IMR-90 (cell line): Measurements from ENCODE around the gene SNRK. TPM values are rescaled to one million over a fixed set of nuclear protein-coding genes. Genes with fewer than 3 reads are reported as not detected.

Experiments
- ATAC-seq: fragments of 200-7000 bp; cut with Tn5 transposase; 2 replicates; pipeline ENCODE4 v1.9.1; 2020; ENCODE audit warnings: low read depth, mild to moderate bottlenecking, moderate library complexity
- BruUV-seq: library from RNA; stranded (reverse); fragments of 400-500 nt; replicated peaks from 2 replicates; lab custom pipeline; 2021; lab: Mats Ljungman, UMichigan
- CTCF ChIA-PET: fragments of 300-600 bp; formaldehyde crosslinking; extraction: SDS; loops from one replicate; lab custom pipeline; 2021; ENCODE audit warnings: antibody characterized with exemption; lab: Yijun Ruan, JAX
- POLR2A ChIA-PET: fragments of 300-600 bp; sonication (Branson Sonifier 250); formaldehyde crosslinking; loops from one replicate; lab custom pipeline; 2022; ENCODE audit warnings: antibody characterized with exemption; ENCODE audit not compliant: unreplicated experiment; lab: Charles Lee
- DNase-seq: peaks from one replicate; pipeline ENCODE4 v3.0.0; 2013
- H2AFZ ChIP-seq: replicated peaks from 2 replicates; pipeline ENCODE3; 2013; ENCODE audit warnings: low read length, mild to moderate bottlenecking; ENCODE audit not compliant: poor library complexity
- H2AK5ac ChIP-seq: 2 replicates; pipeline ENCODE4 v1.6.1; 2013; ENCODE audit warnings: low read depth, low read length, inconsistent platforms
- H2AK9ac ChIP-seq: replicated peaks from 2 replicates; pipeline ENCODE3; 2013; ENCODE audit warnings: mild to moderate bottlenecking, low read depth, low read length, moderate library complexity; ENCODE audit not compliant: poor library complexity
- H2BK120ac ChIP-seq: 2 replicates; pipeline ENCODE4 v1.6.1; 2013; ENCODE audit warnings: low read depth, low read length, inconsistent platforms
- H2BK15ac ChIP-seq: 3 replicates; pipeline ENCODE4 v1.6.1; 2013; ENCODE audit warnings: low read depth, low read length, inconsistent platforms
- H2BK20ac ChIP-seq: 2 replicates; pipeline ENCODE4 v1.6.1; 2013; ENCODE audit warnings: low read depth, mild to moderate bottlenecking, inconsistent platforms, low read length, moderate library complexity
- H2BK5ac ChIP-seq: 2 replicates; pipeline ENCODE4 v1.6.1; 2013; ENCODE audit warnings: mild to moderate bottlenecking, low read depth, low read length, inconsistent platforms; ENCODE audit not compliant: poor library complexity, severe bottlenecking
- H3K14ac ChIP-seq: replicated peaks from 2 replicates; pipeline ENCODE4 v1.6.1; 2013; ENCODE audit warnings: low read depth, low read length, inconsistent platforms
- H3K18ac ChIP-seq: 2 replicates; pipeline ENCODE4 v1.6.1; 2013; ENCODE audit warnings: low read depth, low read length, control low read depth
- H3K23ac ChIP-seq: 2 replicates; pipeline ENCODE4 v1.6.1; 2013; ENCODE audit warnings: low read depth, low read length, inconsistent platforms
- H3K27ac ChIP-seq: 2 replicates; pipeline ENCODE4 v1.5.1; 2013; ENCODE audit warnings: mild to moderate bottlenecking, control low read depth, low read length; ENCODE audit not compliant: insufficient read depth
- H3K27me3 ChIP-seq: 2 replicates; pipeline ENCODE4 v1.6.1; 2013; ENCODE audit warnings: low read length; ENCODE audit not compliant: control insufficient read depth, insufficient read depth
- H3K36me3 ChIP-seq: 2 replicates; pipeline ENCODE4 v1.6.1; 2013; ENCODE audit warnings: low read length, mixed read lengths; ENCODE audit not compliant: control insufficient read depth, insufficient read depth
- H3K4ac ChIP-seq: 2 replicates; pipeline ENCODE4 v1.6.1; 2013; ENCODE audit warnings: low read depth, low read length, inconsistent platforms
- H3K4me1 ChIP-seq: 2 replicates; pipeline ENCODE4 v1.6.1; 2013; ENCODE audit warnings: low read length, mixed read lengths; ENCODE audit not compliant: control insufficient read depth, insufficient read depth
- H3K4me2 ChIP-seq: 2 replicates; pipeline ENCODE4 v1.6.1; 2013; ENCODE audit warnings: low read depth, mild to moderate bottlenecking, control low read depth, low read length, moderate library complexity
- H3K4me3 ChIP-seq: 2 replicates; pipeline ENCODE4 v1.5.1; 2013; ENCODE audit warnings: low read depth, mild to moderate bottlenecking, control low read depth, low read length, moderate library complexity; ENCODE audit not compliant: insufficient read depth
- H3K56ac ChIP-seq: 2 replicates; pipeline ENCODE4 v1.6.1; 2013; ENCODE audit warnings: low read length, inconsistent platforms; ENCODE audit not compliant: insufficient read depth; ENCODE audit errors: extremely low read depth
- H3K79me1 ChIP-seq, 2 experiments: 2 replicates each; pipeline ENCODE4 v1.6.1; 2013; ENCODE audit warnings: low read length in 2 of 2, inconsistent platforms in 1 of 2, low read depth in 1 of 2
- H3K9ac ChIP-seq: 2 replicates; pipeline ENCODE4 v1.6.1; 2013; ENCODE audit warnings: low read depth, low read length, control low read depth
- H3K9me1 ChIP-seq: 2 replicates; pipeline ENCODE4 v1.6.1; 2013; ENCODE audit warnings: low read length, inconsistent platforms; ENCODE audit not compliant: insufficient read depth
- H3K9me3 ChIP-seq: 2 replicates; pipeline ENCODE4 v1.6.1; 2013; ENCODE audit warnings: low read length; ENCODE audit not compliant: control insufficient read depth, insufficient read depth
- H4K20me1 ChIP-seq: 2 replicates; pipeline ENCODE4 v1.6.1; 2013; ENCODE audit warnings: low read length, inconsistent platforms; ENCODE audit not compliant: insufficient read depth
- H4K5ac ChIP-seq: 2 replicates; pipeline ENCODE4 v1.6.1; 2013; ENCODE audit warnings: mild to moderate bottlenecking, low read depth, low read length, control low read depth
- H4K8ac ChIP-seq, 2 experiments: 2 replicates each; pipeline ENCODE4 v1.6.1; 2013; ENCODE audit warnings: low read depth in 2 of 2, low read length in 2 of 2, control low read depth in 1 of 2, inconsistent platforms in 1 of 2
- H4K91ac ChIP-seq: 2 replicates; pipeline ENCODE4 v1.6.1; 2013; ENCODE audit warnings: low read depth, low read length, inconsistent platforms; ENCODE audit not compliant: insufficient read depth
- BHLHE40 ChIP-seq: fragments of 150-350 bp; IDR thresholded peaks from 2 replicates; pipeline ENCODE4 v1.6.1; 2016; ENCODE audit warnings: mild to moderate bottlenecking, low read depth, low read length
- CEBPB ChIP-seq: IDR thresholded peaks from 2 replicates; pipeline ENCODE4 v1.6.1; 2012; ENCODE audit warnings: low read depth, low read length, improper control_type of control experiment
- CHD1 ChIP-seq: IDR thresholded peaks from 2 replicates; pipeline ENCODE4 v1.6.1; 2012; ENCODE audit warnings: low read depth, low read length, improper control_type of control experiment
- FOS ChIP-seq: fragments of 150-350 bp; IDR thresholded peaks from 2 replicates; pipeline ENCODE4 v1.6.1; 2016; ENCODE audit warnings: low read depth, low read length
- MAFK ChIP-seq: IDR thresholded peaks from 2 replicates; pipeline ENCODE4 v1.6.1; 2012; ENCODE audit warnings: low read depth, low read length, improper control_type of control experiment
- MAZ ChIP-seq: IDR thresholded peaks from 2 replicates; pipeline ENCODE4 v1.6.1; 2012; ENCODE audit warnings: low read depth, mild to moderate bottlenecking, low read length, improper control_type of control experiment, moderate library complexity, borderline replicate concordance
- MXI1 ChIP-seq: IDR thresholded peaks from 2 replicates; pipeline ENCODE4 v1.6.1; 2012; ENCODE audit warnings: low read depth, mild to moderate bottlenecking, low read length, moderate library complexity, borderline replicate concordance
- NFE2L2 ChIP-seq: fragments of 150-350 bp; IDR thresholded peaks from 2 replicates; pipeline ENCODE4 v1.6.1; 2016; ENCODE audit warnings: low read depth, mild to moderate bottlenecking, low read length
- POLR2A ChIP-seq: IDR thresholded peaks from 2 replicates; pipeline ENCODE4 v1.6.1; 2012; ENCODE audit warnings: mild to moderate bottlenecking, low read depth, low read length
- RAD21 ChIP-seq: IDR thresholded peaks from 2 replicates; pipeline ENCODE4 v1.6.1; 2012; ENCODE audit warnings: low read length, improper control_type of control experiment
- RCOR1 ChIP-seq: IDR thresholded peaks from 2 replicates; pipeline ENCODE4 v1.6.1; 2012; ENCODE audit warnings: mild to moderate bottlenecking, low read length, improper control_type of control experiment; ENCODE audit not compliant: insufficient replicate concordance
- RFX5 ChIP-seq: IDR thresholded peaks from 2 replicates; pipeline ENCODE4 v1.8.0; 2012; ENCODE audit warnings: low read depth, mild to moderate bottlenecking, low read length, moderate library complexity
- SMC3 ChIP-seq: fragments of 150-350 bp; IDR thresholded peaks from 2 replicates; pipeline ENCODE4 v1.6.1; 2016; ENCODE audit warnings: low read depth, mild to moderate bottlenecking, antibody characterized with exemption, low read length, moderate library complexity
- WGBS, 2 experiments: methylation state at CpG; one replicate each; pipeline versions ENCODE4 v1.1.5 to v1.1.7; 2013; ENCODE audit warnings: missing lambda C conversion rate in 2 of 2; ENCODE audit not compliant: insufficient read length in 1 of 2; ENCODE audit errors: extremely low coverage in 2 of 2; 5-methylcytosine and 5-hydroxymethylcytosine counted together
- dilution Hi-C: fragments of 300-500 bp; cut with HindIII; formaldehyde crosslinking; loops from one replicate; pipeline ENCODE4 v1.14.3; 2018; ENCODE audit warnings: low sequenced_read_pairs; ENCODE audit not compliant: unreplicated experiment
- in situ Hi-C: fragments of 300-500 bp; cut with MboI; formaldehyde crosslinking; loops from 3 replicates; pipeline ENCODE4 v1.14.3; 2019; ENCODE audit warnings: low sequenced_read_pairs, inconsistent platforms, mixed read lengths
- intact Hi-C: fragments of 100-400 bp; cut with micrococcal nuclease; formaldehyde crosslinking; loops from 2 replicates; pipeline ENCODE4 v1.10.0; 2022
- polyA plus RNA-seq, 3 experiments: library from polyadenylated mRNA; depleted of rRNA; stranded (reverse); fragments of >200 nt; gene quantifications; 2 replicates each; pipeline ENCODE4 v1.2.3, GENCODE V29; 2012; ENCODE audit warnings: low replicate concordance in 1 of 3
- total RNA-seq: library from RNA; depleted of rRNA; stranded (reverse); fragments of >200 nt; gene quantifications from 2 replicates; pipeline ENCODE4 v1.2.3, GENCODE V29; 2012
- TF ChIP-seq, protein P1 (sequence below): conservative IDR thresholded peaks from 2 replicates; pipeline ENCODE4 v1.5.1; 2012; ENCODE audit warnings: mild to moderate bottlenecking, low read depth, low read length, improper control_type of control experiment
- TF ChIP-seq, protein P2 (sequence below): fragments of 150-350 bp; IDR thresholded peaks from 2 replicates; pipeline ENCODE4 v1.6.1; 2016; ENCODE audit warnings: low read depth, mild to moderate bottlenecking, low read length, moderate library complexity, borderline replicate concordance
- TF ChIP-seq, protein P3 (sequence below): fragments of 150-350 bp; IDR thresholded peaks from 2 replicates; pipeline ENCODE4 v1.6.1; 2017; ENCODE audit warnings: mild to moderate bottlenecking, antibody characterized with exemption, low read length, low read depth

Gene SNRK
- total and polyA plus RNA-seq, 2 of the 4 experiments (the other 2 are of a cell fraction), result 4.7 to 23.1 TPM

DNA sequence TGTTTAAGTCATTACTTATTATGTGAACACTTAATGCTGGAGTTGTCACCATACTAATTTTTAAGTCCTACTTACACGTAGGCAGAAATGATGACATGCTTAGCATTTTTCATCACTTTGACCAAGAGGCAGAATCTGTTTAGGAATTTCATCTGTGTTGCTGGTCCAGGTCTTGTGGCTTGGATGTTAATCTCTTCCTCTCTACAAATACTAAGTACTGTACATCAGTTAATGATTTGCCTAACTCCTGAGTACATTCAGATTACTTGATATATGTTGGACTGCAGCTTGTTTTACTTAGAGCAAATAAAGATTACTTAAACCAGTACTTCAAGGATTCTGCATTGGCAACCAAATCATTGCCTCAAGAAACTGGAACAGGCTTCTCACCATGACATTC, 8.6 kb downstream of the SNRK start:
- Histone ChIP-seq H3K36me3 (peaks cover 5% of the 10 kb centered on the region; the same call in 1 of the 2 replicates), H3K18ac (no peak overlapping the region), H3K4ac (no peak overlapping the region), H3K9me3 (no peaks in the 10 kb centered on the region), H3K79me1 (peaks cover 29 to 67% of the 10 kb centered on the region in 2 experiments; a peak in 3 of 4 replicates), H4K91ac (no peak overlapping the region), H2AK9ac (no peak overlapping the region), H3K27ac (no peak overlapping the region), H3K56ac (no peak overlapping the region), H2BK15ac (no peak overlapping the region), H2AFZ (no peak overlapping the region), H3K4me3 (no peak overlapping the region), H2BK5ac (no peak overlapping the region), H3K9me1 (peaks cover 32% of the 10 kb centered on the region), H3K4me1 (peaks cover 14% of the 10 kb centered on the region), H2BK120ac (no peak overlapping the region), H2AK5ac (no peak overlapping the region), H4K8ac (no peak overlapping the region), H4K5ac (no peak overlapping the region), H3K14ac (no peak overlapping the region), H3K4me2 (no peak overlapping the region), H2BK20ac (no peak overlapping the region), H3K23ac (no peak overlapping the region), H4K20me1 (peaks cover 59% of the 10 kb centered on the region; the same call in 1 of the 2 replicates), H3K27me3 (no peaks in the 10 kb centered on the region), H3K9ac (no peak overlapping the region)
- TF ChIP-seq MAFK (no peak), FOS (no peak), RFX5 (no peak), BHLHE40 (no peak), MAZ (no peak), CHD1 (no peak), MXI1 (no peak), RAD21 (no peak), POLR2A (no peak), NFE2L2 (no peak), SMC3 (no peak), RCOR1 (no peak), CEBPB (no peak)
- TF ChIP-seq, protein P1, sequence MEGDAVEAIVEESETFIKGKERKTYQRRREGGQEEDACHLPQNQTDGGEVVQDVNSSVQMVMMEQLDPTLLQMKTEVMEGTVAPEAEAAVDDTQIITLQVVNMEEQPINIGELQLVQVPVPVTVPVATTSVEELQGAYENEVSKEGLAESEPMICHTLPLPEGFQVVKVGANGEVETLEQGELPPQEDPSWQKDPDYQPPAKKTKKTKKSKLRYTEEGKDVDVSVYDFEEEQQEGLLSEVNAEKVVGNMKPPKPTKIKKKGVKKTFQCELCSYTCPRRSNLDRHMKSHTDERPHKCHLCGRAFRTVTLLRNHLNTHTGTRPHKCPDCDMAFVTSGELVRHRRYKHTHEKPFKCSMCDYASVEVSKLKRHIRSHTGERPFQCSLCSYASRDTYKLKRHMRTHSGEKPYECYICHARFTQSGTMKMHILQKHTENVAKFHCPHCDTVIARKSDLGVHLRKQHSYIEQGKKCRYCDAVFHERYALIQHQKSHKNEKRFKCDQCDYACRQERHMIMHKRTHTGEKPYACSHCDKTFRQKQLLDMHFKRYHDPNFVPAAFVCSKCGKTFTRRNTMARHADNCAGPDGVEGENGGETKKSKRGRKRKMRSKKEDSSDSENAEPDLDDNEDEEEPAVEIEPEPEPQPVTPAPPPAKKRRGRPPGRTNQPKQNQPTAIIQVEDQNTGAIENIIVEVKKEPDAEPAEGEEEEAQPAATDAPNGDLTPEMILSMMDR, result no peak
- TF ChIP-seq, protein P2, sequence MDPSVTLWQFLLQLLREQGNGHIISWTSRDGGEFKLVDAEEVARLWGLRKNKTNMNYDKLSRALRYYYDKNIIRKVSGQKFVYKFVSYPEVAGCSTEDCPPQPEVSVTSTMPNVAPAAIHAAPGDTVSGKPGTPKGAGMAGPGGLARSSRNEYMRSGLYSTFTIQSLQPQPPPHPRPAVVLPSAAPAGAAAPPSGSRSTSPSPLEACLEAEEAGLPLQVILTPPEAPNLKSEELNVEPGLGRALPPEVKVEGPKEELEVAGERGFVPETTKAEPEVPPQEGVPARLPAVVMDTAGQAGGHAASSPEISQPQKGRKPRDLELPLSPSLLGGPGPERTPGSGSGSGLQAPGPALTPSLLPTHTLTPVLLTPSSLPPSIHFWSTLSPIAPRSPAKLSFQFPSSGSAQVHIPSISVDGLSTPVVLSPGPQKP, result no peak
- TF ChIP-seq, protein P3, sequence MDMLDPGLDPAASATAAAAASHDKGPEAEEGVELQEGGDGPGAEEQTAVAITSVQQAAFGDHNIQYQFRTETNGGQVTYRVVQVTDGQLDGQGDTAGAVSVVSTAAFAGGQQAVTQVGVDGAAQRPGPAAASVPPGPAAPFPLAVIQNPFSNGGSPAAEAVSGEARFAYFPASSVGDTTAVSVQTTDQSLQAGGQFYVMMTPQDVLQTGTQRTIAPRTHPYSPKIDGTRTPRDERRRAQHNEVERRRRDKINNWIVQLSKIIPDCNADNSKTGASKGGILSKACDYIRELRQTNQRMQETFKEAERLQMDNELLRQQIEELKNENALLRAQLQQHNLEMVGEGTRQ, result no peak
- intact Hi-C loops, result no loop called here
- CTCF ChIA-PET, result interaction anchor here (1.4 kb wide), 1 partner anchor 18 kb away, joined by 3 read pairs; no protein-coding TSS in a partner anchor
- ATAC-seq, result no peak; the same call in 1 of the 2 replicates
- dilution Hi-C loops, result no loop called here
- POLR2A ChIA-PET, result no interaction called here
- WGBS, 2 experiments, result no CpG with 5 or more reads among the region's 1 CpG
- BruUV-seq, result no TSS peak
- no peak for DNase-seq
- in situ Hi-C loops, result no loop called here
